Measurements from ENCODE around the gene PPP2R5A. TPM values are rescaled to one million over a fixed set of nuclear protein-coding genes. Genes with fewer than 3 reads are reported as not detected.

PPP2R5A gene
- total RNA-seq, 1 donor from 2014 or later, result 10.7 TPM

DNA sequence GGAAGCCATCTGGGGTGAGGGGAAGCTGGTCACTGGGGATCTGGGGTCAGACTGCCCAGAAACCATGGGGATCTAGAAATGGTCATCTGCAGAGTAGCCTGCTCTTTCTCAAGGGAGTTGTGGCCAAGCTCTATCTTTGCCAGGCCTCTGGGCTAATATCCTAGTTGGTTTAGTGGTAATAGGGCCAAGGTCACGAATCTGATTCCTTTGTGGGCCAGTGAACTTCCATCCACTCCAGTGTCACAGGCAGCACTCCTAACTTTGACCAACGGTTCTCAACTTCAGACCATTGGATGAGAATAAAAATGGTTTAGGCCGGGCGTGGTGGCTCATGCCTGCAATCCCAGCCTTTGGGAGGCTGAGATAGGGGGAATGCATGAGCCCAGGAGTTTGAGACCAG lies 28.1 kb upstream of the PPP2R5A start:
- H3K27me3 Mint-ChIP-seq (ENCODE audit: low read depth), result no peaks in the 10 kb centered on the region
- H3K27ac Mint-ChIP-seq, result no peak overlapping the region
- H3K4me1 Mint-ChIP-seq, result no peaks in the 10 kb centered on the region
- no peak overlapping the region for H3K4me3 Mint-ChIP-seq
- no peaks in the 10 kb centered on the region for H3K9me3 Mint-ChIP-seq
- TF ChIP-seq, protein P1, sequence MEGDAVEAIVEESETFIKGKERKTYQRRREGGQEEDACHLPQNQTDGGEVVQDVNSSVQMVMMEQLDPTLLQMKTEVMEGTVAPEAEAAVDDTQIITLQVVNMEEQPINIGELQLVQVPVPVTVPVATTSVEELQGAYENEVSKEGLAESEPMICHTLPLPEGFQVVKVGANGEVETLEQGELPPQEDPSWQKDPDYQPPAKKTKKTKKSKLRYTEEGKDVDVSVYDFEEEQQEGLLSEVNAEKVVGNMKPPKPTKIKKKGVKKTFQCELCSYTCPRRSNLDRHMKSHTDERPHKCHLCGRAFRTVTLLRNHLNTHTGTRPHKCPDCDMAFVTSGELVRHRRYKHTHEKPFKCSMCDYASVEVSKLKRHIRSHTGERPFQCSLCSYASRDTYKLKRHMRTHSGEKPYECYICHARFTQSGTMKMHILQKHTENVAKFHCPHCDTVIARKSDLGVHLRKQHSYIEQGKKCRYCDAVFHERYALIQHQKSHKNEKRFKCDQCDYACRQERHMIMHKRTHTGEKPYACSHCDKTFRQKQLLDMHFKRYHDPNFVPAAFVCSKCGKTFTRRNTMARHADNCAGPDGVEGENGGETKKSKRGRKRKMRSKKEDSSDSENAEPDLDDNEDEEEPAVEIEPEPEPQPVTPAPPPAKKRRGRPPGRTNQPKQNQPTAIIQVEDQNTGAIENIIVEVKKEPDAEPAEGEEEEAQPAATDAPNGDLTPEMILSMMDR (IDR thresholded peaks at IDR 0.05; ENCODE audit: unreplicated experiment), result no peak
- H3K36me3 Mint-ChIP-seq, result no peaks in the 10 kb centered on the region
- DNase-seq (ENCODE audit: low spot score in 2 of 2, unreplicated experiment in 2 of 2), result no peak

DNA sequence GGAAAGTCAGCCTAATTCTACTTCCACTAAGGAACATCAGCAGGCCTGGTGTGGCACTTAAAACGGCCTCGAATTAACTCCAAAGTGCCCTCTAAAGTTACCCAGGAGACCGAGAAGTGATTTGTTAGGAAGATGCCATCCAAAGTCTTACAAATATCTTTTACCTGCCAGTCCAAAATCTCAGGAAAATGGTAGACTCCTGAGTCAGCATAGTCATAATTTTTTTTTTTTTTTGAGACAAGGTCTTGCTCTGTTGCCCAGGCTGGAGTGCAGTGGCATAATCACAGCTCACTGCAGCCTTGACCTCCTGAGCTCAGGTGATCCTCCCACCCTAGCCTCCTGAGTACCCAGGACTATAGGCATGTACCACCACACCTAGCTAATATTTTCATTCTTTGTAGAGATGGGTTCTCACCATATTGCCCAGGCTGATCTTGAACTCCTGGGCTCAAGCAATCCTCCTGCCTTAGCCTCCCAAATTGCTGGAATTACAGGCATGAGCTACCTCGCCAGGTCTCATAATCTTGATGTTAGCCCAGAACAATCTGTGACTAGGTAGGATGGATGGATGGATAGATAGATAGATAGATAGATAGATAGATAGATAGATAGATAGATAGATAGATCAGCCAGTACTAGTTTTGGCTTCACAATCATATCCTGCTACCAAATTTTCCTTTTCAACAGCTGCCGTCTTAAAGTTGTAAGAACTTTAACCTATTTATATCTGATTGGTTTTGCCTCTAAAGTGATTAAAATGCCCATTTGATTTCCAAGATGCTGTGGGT lies 25.3 kb upstream of the PPP2R5A start:
- no peaks in the 10 kb centered on the region for H3K27me3 Mint-ChIP-seq (ENCODE audit: low read depth)
- no peak overlapping the region for H3K27ac Mint-ChIP-seq
- no peak for DNase-seq (ENCODE audit: low spot score in 2 of 2, unreplicated experiment in 2 of 2)
- no peaks in the 10 kb centered on the region for H3K9me3 Mint-ChIP-seq
- TF ChIP-seq, protein P1 (IDR thresholded peaks at IDR 0.05; ENCODE audit: unreplicated experiment), result no peak
- no peak overlapping the region for H3K4me3 Mint-ChIP-seq
- H3K4me1 Mint-ChIP-seq, result no peaks in the 10 kb centered on the region
- no peaks in the 10 kb centered on the region for H3K36me3 Mint-ChIP-seq

DNA sequence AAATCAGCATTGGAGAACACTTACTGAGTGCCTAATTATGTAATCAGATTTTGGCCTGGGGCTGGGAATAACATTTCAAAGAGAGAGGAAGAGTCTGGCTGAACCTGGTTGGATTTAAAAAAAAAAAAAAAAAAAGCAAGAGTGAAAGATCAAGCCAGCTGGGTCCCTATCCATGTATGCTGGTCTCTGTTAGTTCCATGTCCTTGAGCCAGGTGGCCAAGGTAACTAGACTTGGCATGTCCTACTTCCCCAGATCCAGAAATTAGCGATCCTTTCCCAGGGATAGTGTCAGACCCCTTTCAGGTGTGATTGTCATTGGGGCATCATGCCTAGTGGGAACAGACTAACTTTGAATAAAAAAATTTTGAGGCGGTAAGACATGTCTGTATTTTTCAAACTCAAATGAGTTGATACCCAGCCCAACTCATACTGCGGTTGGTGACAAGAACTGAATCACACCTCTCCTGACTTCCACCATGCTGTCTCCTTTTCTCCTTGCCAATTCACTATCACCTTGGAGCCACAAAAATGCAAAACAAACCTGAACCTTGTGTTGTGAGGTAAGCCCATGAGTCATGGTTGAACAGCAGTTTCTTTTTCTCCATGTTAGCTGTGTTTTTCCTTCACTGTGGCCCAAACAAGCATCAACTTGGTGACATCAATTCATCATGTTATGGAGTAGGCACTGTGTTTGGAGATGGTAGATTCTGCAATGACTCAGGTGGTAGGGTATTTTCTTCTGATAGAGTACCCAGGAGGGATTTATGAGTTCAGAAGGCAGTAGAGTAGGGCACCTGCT lies 24.5 kb upstream of the PPP2R5A start:
- H3K4me1 Mint-ChIP-seq, result no peaks in the 10 kb centered on the region
- no peaks in the 10 kb centered on the region for H3K36me3 Mint-ChIP-seq
- no peak overlapping the region for H3K27ac Mint-ChIP-seq
- H3K9me3 Mint-ChIP-seq, result no peaks in the 10 kb centered on the region
- H3K27me3 Mint-ChIP-seq (ENCODE audit: low read depth), result no peaks in the 10 kb centered on the region
- TF ChIP-seq, protein P1 (IDR thresholded peaks at IDR 0.05; ENCODE audit: unreplicated experiment), result no peak
- no peak overlapping the region for H3K4me3 Mint-ChIP-seq
- no peak for DNase-seq (ENCODE audit: low spot score in 2 of 2, unreplicated experiment in 2 of 2)

DNA sequence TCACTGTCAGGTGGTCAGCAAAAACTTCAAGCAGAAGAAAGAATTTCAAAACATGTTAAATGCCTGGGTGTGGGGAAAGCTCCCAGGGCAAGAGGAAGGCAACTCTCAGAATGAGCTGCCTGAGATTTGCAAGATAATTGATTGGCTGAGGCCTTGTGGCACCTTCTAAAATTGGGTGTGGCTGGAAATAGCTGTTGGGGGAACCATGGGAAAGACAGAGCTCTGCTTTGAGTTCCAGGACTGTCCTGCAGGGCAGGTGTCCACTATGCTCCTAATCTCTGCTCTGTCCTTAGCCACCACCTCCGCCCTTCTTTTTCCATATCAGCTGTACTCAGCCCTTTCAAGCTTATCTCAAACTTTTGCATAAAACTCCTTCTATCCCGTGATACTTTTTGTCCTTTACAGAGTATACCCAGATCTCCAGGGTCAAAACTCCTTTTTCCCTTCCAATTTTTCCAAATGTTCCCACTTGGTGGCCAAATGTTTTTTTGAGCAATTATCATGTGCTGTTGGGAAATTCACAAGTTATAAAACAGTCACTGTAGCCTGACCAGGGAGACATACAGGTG lies 23.8 kb upstream of the PPP2R5A start:
- Mint-ChIP-seq H3K27ac (no peak overlapping the region), H3K4me3 (no peak overlapping the region), H3K9me3 (no peaks in the 10 kb centered on the region), H3K4me1 (no peaks in the 10 kb centered on the region), H3K27me3 (ENCODE audit: low read depth) (no peaks in the 10 kb centered on the region), H3K36me3 (no peaks in the 10 kb centered on the region)
- TF ChIP-seq, protein P1 (IDR thresholded peaks at IDR 0.05; ENCODE audit: unreplicated experiment), result no peak
- no peak for DNase-seq (ENCODE audit: low spot score in 2 of 2, unreplicated experiment in 2 of 2)

DNA sequence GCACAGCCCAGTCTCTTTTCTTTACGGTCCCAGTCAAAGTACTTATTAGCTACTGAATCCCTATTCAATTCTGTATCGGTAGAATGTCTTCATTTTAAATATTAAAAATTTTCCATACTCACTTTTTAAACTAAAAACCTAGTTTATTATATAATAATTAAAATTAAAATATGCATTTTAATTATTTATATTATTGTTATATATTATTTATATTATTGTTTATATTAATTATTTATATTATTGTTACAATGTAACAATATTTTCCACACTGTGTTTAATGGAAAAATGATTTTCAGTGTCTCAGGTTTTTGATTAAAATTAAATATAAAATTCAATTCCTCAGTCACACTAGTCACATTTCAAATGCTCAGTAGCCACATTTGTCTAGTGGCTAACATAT lies 18.2 kb upstream of the PPP2R5A start:
- Mint-ChIP-seq H3K4me1 (no peaks in the 10 kb centered on the region), H3K9me3 (no peaks in the 10 kb centered on the region), H3K27me3 (ENCODE audit: low read depth) (no peaks in the 10 kb centered on the region), H3K4me3 (no peak overlapping the region), H3K27ac (no peak overlapping the region), H3K36me3 (no peaks in the 10 kb centered on the region)
- TF ChIP-seq, protein P1 (IDR thresholded peaks at IDR 0.05; ENCODE audit: unreplicated experiment), result no peak
- no peak for DNase-seq (ENCODE audit: low spot score in 2 of 2, unreplicated experiment in 2 of 2)
